Transverse colon (tissue), 4 donors: ENCODE measurements around the gene C19orf85. TPM values are rescaled to one million over a fixed set of nuclear protein-coding genes. Genes with fewer than 3 reads are reported as not detected.

Experiments used
- DNase-seq: peaks from one replicate; pipeline ENCODE4 v3.0.0-alpha.2; 2019
- H3K27ac ChIP-seq, 4 donors: fragments of 200-600 bp; sonication (generic); 2 replicates each; pipeline ENCODE4 v1.5.1; 2016 to 2018; ENCODE audit warnings: inconsistent platforms in 4 of 4
- H3K27me3 ChIP-seq: fragments of 200-600 bp; sonication (generic); 2 replicates; pipeline ENCODE4 v1.5.1; 2017; ENCODE audit warnings: inconsistent platforms
- H3K36me3 ChIP-seq, 4 donors: fragments of 200-600 bp; sonication (generic); 2 replicates each; pipeline ENCODE4 v1.5.1; 2017 to 2019; ENCODE audit warnings: inconsistent platforms in 4 of 4
- H3K4me1 ChIP-seq, 4 donors: fragments of 200-600 bp; sonication (generic); 2 replicates each; pipeline ENCODE4 v1.5.1; 2017 to 2020; ENCODE audit warnings: inconsistent platforms in 4 of 4
- H3K4me3 ChIP-seq, 4 donors: fragments of 200-600 bp; sonication (generic); 1 replicate in 1 of 4; 2 replicates in 3 of 4; pipeline versions ENCODE4 v1.5.1 to v1.6.1; 2017 to 2019; ENCODE audit warnings: inconsistent platforms in 4 of 4
- H3K9me3 ChIP-seq, 2 donors: fragments of 200-600 bp; sonication (generic); 2 replicates each; pipeline ENCODE4 v1.5.1; 2017 to 2019; ENCODE audit warnings: inconsistent platforms in 2 of 2
- EP300 ChIP-seq: sonication (generic); formaldehyde crosslinking; IDR thresholded peaks from one replicate; pipeline ENCODE4 v1.6.1; 2017; ENCODE audit warnings: antibody characterized with exemption, low read depth
- POLR2A ChIP-seq: fragments of 450-650 bp; IDR thresholded peaks from one replicate; pipeline ENCODE4 v1.6.1; 2016; ENCODE audit warnings: antibody characterized with exemption, mild to moderate bottlenecking, moderate library complexity
- POLR2AphosphoS5 ChIP-seq, 3 donors: sonication (generic); formaldehyde crosslinking; IDR thresholded peaks; one replicate each; pipeline ENCODE4 v1.6.1; 2016; ENCODE audit warnings: antibody characterized with exemption in 3 of 3
- WGBS, 2 donors: methylation state at CpG; one replicate each; pipeline ENCODE4 v1.1.5; 2018; ENCODE audit warnings: low coverage in 1 of 2; 5-methylcytosine and 5-hydroxymethylcytosine counted together
- in situ Hi-C, 4 donors: fragments of 200-750 bp; cut with MboI; loops; one replicate each; pipeline versions ENCODE4 v1.15.0 to v1.15.1; 2017; ENCODE audit warnings: low sequenced_read_pairs in 3 of 4, low pct_ligation_motif_present in 1 of 4, low pct_unique_long_range_greater_than_20kb in 1 of 4
- intact Hi-C: fragments of 100-400 bp; cut with DNase I; formaldehyde crosslinking; loops from one replicate; pipeline ENCODE4 v1.15.1; 2023; ENCODE audit warnings: low total_unique reads
- total RNA-seq, 4 donors: library from RNA; depleted of rRNA; stranded (reverse); fragments of >200 nt; gene quantifications; one replicate each; pipeline ENCODE4 v1.1.0, GENCODE V29; 2016
- TF ChIP-seq, protein P1 (sequence below), 5 experiments: fragments of 200-600 bp in 3 of 5; fragments of 450-650 bp in 2 of 5; sonication (generic) in 3 of 5; IDR thresholded peaks; 1 replicate in 2 of 5; 2 replicates in 3 of 5; pipeline ENCODE4 v1.5.1; 2016 to 2017; ENCODE audit warnings: antibody characterized with exemption in 5 of 5, inconsistent platforms in 3 of 5, mild to moderate bottlenecking in 2 of 5, moderate library complexity in 1 of 5

Gene C19orf85
- total RNA-seq, 4 donors from 2014 or later = not detected

DNA sequence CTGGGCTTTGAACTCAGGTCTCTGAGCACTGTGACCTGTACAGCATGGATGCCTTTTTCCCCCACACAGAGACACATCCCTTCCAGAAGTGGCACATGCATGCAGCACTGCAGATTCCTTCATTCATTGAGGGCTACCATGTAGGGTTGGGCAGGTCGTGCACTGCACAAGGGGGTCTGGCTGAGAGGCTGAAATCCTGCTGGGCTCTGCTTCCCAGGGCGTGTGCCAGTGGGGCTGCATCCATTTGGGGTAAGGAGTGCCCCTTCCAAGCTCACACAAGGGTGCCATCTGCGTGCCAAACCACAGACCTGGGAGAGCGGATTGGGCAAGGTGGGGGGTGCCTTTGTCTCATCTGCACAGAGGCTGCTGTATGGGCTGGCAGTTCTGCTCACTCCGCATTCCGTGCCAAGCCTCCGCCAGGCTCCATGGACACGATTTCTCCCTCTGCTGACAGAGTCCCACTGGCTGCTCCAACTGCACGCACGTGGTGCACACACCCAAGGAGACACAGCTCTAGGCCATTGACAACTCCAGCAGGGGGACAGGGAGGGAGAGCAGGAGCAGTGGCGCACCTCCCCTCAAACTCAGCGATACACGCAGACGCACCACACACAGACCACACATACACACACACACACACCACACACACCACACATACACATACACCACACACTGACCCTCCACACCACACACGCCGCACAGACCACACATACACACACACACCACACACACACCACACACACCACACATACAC, 17.0 kb downstream of the C19orf85 start:
- Histone ChIP-seq H3K4me1 (peaks cover 6 to 20% (median 15%) of the 10 kb centered on the region in 4 donors), H3K27me3 (peaks cover 69% of the 10 kb centered on the region), H3K9me3 (no peaks in the 10 kb centered on the region), H3K27ac (no peak overlapping the region), H3K36me3 (no peaks in the 10 kb centered on the region), H3K4me3 (no peak overlapping the region)
- intact Hi-C loops = no loop called here
- WGBS, 2 donors = 32 to 60% methylated on average over 1 to 16 of the region's 16 CpGs
- TF ChIP-seq POLR2A (no peak), POLR2AphosphoS5 (IDR thresholded peaks at IDR 0.05) (no peak), EP300 (no peak)
- TF ChIP-seq, protein P1, sequence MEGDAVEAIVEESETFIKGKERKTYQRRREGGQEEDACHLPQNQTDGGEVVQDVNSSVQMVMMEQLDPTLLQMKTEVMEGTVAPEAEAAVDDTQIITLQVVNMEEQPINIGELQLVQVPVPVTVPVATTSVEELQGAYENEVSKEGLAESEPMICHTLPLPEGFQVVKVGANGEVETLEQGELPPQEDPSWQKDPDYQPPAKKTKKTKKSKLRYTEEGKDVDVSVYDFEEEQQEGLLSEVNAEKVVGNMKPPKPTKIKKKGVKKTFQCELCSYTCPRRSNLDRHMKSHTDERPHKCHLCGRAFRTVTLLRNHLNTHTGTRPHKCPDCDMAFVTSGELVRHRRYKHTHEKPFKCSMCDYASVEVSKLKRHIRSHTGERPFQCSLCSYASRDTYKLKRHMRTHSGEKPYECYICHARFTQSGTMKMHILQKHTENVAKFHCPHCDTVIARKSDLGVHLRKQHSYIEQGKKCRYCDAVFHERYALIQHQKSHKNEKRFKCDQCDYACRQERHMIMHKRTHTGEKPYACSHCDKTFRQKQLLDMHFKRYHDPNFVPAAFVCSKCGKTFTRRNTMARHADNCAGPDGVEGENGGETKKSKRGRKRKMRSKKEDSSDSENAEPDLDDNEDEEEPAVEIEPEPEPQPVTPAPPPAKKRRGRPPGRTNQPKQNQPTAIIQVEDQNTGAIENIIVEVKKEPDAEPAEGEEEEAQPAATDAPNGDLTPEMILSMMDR (IDR thresholded peaks at IDR 0.05) = no peak
- in situ Hi-C loops = no loop called here
- DNase-seq = no peak

DNA sequence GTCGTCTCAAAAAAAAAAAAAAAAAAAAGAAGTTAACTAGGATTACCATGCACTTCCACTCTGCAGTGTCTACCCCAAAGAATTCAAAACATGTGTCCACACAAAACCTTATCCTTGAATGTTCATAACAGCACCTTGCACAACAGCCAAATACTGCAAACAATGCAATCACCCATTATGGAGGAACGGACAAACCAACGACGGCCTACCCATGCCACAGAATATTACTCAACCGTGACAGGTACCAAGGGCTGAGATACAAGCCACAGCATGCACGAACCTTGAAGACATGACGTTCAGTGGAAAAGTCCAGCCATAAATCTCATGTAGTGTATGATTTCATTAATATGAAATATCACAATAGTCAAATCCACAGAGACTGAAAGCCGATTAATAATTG, 18.5 kb downstream of the C19orf85 start:
- TF ChIP-seq EP300 = no peak
- H3K9me3 ChIP-seq = no peaks in the 10 kb centered on the region
- DNase-seq = no peak
- H3K27me3 ChIP-seq = peaks cover 67% of the 10 kb centered on the region
- H3K4me1 ChIP-seq = peaks cover 0 to 16% (median 3%) of the 10 kb centered on the region in 4 donors
- intact Hi-C loops (no loop called here), in situ Hi-C loops (no loop called here)
- no peak overlapping the region for H3K27ac ChIP-seq
- WGBS, 2 donors = 49 to 60% methylated on average over 3 to 8 of the region's 8 CpGs
- no peak overlapping the region for H3K4me3 ChIP-seq
- H3K36me3 ChIP-seq = no peaks in the 10 kb centered on the region

DNA sequence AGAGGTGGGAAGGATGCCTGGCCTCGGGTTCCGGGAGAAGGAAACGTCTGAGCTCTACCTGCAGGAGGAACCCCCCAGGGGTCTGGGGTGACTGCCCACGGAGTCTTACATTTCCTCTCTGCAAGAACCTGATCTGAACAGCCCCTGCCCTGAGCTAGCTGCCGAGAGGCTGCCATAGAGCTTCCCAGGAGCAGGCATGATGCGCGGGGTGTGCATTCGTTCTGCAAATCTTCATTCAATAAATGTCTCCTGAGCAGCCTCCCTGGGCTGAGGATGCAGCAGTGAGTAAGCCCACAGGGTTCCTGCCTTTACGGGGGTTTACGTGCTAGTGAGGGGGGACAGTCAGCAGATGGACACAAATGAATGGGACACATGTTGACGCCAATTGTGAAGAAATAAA, 19.9 kb downstream of the C19orf85 start:
- H3K4me1 ChIP-seq = peaks cover 0 to 24% (median 3%) of the 10 kb centered on the region in 4 donors
- H3K4me3 ChIP-seq = no peak overlapping the region
- TF ChIP-seq EP300 (no peak), POLR2AphosphoS5 (IDR thresholded peaks at IDR 0.05) (no peak), POLR2A (no peak)
- TF ChIP-seq, protein P1 (IDR thresholded peaks at IDR 0.05) = no peak
- H3K36me3 ChIP-seq = no peaks in the 10 kb centered on the region
- no peak overlapping the region for H3K27ac ChIP-seq
- no peaks in the 10 kb centered on the region for H3K9me3 ChIP-seq
- intact Hi-C loops = no loop called here
- H3K27me3 ChIP-seq = peaks cover 72% of the 10 kb centered on the region
- WGBS, 2 donors = 52 to 78% methylated on average over 3 to 11 of the region's 11 CpGs
- DNase-seq = no peak
- in situ Hi-C loops = no loop called here

DNA sequence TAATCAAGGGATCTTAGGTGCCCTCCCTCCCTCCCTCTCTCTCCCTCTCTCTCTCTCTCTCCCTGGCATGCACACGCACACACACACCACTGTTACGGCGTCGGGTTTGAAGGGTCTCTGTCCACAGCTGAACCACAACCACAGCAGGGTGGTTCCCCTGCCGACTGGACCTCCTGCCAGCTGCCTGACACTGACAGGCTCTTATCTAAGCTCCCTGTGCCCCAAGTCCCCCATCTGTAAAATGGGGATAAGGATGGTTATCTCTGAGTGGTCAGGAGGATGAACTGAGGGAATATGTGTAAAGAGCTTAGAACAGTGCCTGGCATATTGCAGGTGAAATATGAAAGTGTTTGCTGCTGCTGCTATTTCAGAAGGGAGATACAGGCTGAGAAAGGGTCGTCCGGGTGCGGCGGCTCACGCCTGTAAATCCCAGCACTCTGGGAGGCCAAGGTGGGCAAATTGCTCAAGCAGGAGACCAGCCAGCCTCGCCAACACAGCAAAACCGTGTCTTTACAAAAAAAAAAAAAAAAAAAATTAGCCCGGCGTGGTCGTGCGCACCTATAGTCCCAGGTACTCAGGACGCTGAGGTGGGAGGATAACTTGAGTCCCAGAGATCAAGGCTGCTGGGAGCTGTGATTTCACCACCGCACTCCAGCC, 20.6 kb downstream of the C19orf85 start:
- Histone ChIP-seq H3K4me3 (no peak overlapping the region), H3K4me1 (peaks cover 0 to 24% (median 3%) of the 10 kb centered on the region in 4 donors), H3K27me3 (peaks cover 74% of the 10 kb centered on the region), H3K36me3 (no peaks in the 10 kb centered on the region), H3K9me3 (no peaks in the 10 kb centered on the region), H3K27ac (no peak overlapping the region)
- in situ Hi-C loops (no loop called here), intact Hi-C loops (no loop called here)
- 44 to 67% methylated on average over 3 to 18 of the region's 18 CpGs for WGBS, 2 donors
- no peak for DNase-seq
- no peak for TF ChIP-seq EP300
- no peak for TF ChIP-seq POLR2A
- no peak for TF ChIP-seq POLR2AphosphoS5 (IDR thresholded peaks at IDR 0.05)
- TF ChIP-seq, protein P1 (IDR thresholded peaks at IDR 0.05) = no peak
